ENCODE data around the gene MIS18BP1.

DNA sequence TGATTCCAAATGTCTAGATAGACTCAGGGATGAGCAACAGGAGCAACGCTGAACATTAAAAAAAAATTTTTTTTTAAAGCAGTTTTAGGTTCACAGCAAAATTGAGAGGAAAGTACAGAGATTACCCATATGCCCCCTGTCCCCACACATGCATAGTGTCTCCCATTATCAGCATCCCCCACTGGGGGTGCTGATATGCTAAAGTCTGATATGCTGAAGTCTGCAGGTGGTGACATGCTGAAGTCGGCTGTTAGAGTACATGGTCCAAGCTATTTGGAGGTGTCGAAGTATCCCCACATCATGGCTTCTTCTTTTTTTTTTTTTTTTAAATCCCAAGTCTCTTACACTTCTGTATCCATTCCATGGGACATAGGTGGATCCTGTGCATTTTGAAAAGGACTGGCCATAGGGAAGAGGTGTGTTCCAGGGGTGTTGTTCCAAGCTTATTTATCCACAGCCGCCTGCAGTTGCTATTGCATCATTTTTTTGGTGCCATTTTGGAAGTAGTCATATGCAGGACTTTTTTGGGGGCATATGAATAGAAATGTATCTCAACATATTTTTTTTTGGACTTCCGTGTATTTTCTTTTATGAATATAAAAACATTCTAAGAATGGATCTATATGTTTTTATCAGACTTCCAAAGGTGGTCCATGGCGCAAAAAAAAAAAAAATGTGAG is 19.0 kb upstream of the MIS18BP1 start:
- TF ChIP-seq, protein P1, sequence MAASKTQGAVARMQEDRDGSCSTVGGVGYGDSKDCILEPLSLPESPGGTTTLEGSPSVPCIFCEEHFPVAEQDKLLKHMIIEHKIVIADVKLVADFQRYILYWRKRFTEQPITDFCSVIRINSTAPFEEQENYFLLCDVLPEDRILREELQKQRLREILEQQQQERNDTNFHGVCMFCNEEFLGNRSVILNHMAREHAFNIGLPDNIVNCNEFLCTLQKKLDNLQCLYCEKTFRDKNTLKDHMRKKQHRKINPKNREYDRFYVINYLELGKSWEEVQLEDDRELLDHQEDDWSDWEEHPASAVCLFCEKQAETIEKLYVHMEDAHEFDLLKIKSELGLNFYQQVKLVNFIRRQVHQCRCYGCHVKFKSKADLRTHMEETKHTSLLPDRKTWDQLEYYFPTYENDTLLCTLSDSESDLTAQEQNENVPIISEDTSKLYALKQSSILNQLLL (CRISPR knock-in tag; IDR thresholded peaks at IDR 0.05; ENCODE audit: borderline replicate concordance): no peak
- no peak for TF ChIP-seq HMG20A (CRISPR knock-in tag; conservative IDR thresholded peaks at IDR 0.05)
- no peak for TF ChIP-seq NR2C2 (CRISPR knock-in tag; IDR thresholded peaks at IDR 0.05)
- no peak for TF ChIP-seq NR2C2 (tag; IDR thresholded peaks at IDR 0.05)
- no peak for TF ChIP-seq GATAD2A (IDR thresholded peaks at IDR 0.05)
- TF ChIP-seq RAD51 (IDR thresholded peaks at IDR 0.05; ENCODE audit: borderline replicate concordance, low read depth): no peak
- no peak for TF ChIP-seq ZBTB7A (IDR thresholded peaks at IDR 0.05; ENCODE audit: borderline replicate concordance, control insufficient read depth, low read depth, low read length)
- no peak for TF ChIP-seq TFAM (CRISPR knock-in tag; conservative IDR thresholded peaks at IDR 0.05)
- TF ChIP-seq HMG20B (CRISPR knock-in tag; IDR thresholded peaks at IDR 0.05): no peak
- TF ChIP-seq ZNF311 (CRISPR knock-in tag; IDR thresholded peaks at IDR 0.05): no peak

All from K562 (cell line).